B cell (primary cell): Measurements from ENCODE around the gene MRPL34.

Source experiments
- CTCF ChIP-seq: fragments of 200-600 bp; IDR thresholded peaks from one replicate; pipeline ENCODE4 v1.8.0; 2022; ENCODE audit warnings: antibody characterized with exemption, mild to moderate bottlenecking
- EZH2 ChIP-seq: IDR thresholded peaks from 2 replicates; pipeline ENCODE4 v1.6.1; 2012; ENCODE audit warnings: borderline replicate concordance, low read depth, mild to moderate bottlenecking, moderate library complexity, low read length; ENCODE audit not compliant: insufficient read depth, poor library complexity, severe bottlenecking

GRCh38 chr19:17331045-17331558 is 25.4 kb downstream of the MRPL34 start:
- TF ChIP-seq CTCF, result no peak
- no peak for TF ChIP-seq EZH2
